HG03460 (cell line): ENCODE results near the gene HTR6.

ENCODE experiments used
- ATAC-seq: cut with Tn5 transposase; IDR thresholded peaks from one replicate; pipeline ENCODE4 v1.9.1; 2021; ENCODE audit not compliant: unreplicated experiment

The HTR6 gene

DNA sequence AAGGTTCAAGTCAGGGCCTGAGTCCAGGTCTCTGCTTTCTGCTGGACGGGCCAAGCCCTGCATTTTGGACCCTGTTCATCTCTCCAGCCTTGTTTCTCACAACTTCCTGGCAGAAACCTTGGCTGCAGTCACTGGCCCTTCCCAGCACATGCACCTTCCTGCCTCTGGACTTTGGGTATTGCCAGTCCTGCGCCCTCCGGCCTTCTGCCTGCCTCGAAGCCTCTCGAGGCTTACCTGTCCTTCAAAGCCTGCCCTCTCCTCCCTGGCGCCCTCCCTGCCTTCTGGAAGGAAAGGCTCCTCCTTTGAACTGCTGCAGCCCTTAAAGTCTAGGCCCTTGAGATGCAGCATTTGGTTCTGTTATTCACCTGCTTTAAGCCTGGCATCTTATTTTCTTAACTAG, 52.8 kb downstream of the HTR6 start:
- ATAC-seq = no peak

DNA sequence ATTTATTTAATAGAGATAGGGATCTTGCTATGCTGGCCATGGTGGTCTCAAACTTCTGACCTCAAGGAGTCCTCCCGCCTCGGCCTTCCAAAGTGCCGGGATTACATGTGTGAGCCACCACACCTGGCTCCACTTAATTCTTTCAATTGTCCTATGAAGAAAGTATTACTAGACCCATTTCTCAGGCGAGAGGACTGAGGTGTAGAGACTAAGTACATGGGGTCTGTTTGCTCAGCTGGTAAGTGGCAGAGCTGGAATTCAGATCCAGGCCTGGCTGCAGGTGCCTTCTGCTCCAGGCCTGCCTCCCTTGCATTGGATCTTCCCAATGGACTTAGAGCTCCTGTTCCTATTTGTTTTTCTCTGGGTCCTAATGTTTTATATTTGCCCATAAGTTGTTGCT, 55.5 kb downstream of the HTR6 start:
- no peak for ATAC-seq

DNA sequence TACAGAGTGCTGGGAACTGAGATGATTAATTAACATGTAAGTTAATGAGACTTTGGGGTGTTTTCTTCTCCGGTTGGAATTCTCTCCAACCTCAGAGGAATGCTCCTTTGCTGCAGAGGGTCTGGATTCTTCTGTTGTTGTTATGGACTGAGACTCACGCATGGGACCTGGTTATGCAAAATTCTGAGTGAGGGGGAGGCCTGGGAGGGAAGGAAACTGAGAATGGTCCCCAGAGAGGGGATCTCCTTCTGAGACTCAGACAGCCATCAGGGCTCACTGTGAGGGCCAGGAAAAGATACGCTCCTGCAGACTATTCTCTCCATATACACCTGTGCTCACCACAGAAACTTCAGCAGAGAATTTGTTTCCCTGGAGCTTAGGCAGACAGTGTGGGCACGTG, 56.3 kb downstream of the HTR6 start:
- ATAC-seq = no peak

DNA sequence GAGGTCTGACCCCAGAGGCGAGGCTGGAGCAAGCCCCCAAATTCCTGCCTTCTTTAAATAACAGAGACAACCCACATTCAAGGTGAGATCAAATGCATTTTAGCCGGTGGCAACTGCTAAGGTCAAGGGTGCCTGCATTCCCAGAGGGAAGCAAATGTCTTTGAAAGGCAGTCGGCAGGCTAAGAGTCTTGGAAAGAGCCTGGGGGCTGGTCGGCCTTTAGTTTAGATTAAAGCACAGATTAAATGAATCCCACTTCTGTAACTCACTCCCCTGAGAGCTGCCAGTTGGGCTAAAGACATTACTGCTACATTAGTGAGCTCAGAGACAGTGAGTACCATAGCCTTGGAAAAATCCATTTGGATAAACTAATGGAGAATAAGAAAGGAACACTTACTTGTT, 59.2 kb downstream of the HTR6 start:
- no peak for ATAC-seq

DNA sequence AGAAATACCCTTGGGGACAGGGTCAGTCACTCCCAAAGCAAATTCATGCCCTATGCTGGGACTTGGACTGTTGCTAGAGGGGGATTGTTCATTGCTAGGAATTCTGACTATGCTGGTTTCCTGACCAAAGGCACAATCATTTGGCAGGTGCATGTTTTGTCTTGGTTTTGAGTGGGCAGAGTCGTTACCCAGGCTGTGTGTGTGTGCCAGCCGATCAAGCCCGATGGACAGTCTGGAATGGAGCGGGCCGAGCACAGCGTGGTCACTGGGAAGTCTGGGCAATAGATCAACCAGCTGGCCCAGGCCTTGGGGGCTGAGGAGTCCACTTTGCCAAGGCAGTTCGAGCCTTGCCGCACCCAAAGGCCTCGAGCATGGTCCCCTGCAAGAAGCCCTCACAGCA, 60.9 kb downstream of the HTR6 start:
- no peak for ATAC-seq

DNA sequence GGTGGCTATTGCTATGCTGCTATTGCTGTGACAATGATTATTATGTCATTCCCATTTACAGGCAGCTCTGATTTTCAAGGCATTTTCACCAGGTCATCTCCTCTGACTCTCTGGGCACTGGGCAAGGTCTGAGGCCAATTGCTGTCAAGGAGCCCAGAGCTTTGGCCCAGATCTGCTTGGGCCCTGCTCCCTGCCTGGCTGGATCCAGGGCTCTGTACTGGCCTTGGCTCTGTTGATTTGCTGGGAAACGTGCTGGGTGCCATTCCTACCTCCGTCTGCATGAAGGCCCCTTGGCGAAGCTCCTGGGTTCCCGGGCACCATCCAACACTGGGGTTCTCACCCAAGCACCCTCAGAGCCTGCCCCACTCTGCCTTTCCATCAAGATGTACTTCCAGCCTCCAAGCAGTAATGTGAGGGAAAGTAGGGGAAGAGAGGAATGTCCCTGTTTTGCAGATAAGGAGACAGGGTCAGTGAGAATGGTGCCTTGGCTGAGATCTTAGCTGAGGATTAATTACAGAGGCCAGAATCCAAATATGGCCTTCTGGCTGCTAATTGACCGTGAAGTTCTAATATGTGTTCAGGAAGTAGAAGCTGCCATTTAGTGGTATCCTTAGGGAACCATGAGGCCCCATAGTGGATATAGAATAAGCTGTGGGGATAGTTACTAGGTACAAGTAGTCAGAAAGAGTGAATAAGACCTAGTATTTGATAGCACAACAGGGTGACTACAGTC, 63.9 kb downstream of the HTR6 start:
- no peak for ATAC-seq

DNA sequence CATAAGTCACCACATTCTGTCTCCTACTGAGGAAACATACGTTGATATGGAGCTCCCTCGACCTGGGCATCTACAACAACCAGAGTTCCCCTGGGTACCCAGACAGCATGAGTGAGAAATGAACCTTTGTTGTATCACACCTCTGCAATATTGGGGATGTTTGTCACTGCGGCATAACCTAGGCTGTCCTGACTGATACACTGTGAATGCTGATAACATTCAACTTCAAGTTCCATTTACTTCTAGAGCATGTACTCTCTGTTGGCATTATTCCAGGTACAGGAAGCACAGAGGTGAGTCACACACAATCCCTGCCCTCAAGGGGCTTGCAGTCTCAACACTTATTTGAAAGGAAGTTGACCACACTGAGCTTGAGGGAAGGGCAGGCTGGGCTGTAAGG, 65.6 kb downstream of the HTR6 start:
- no peak for ATAC-seq
